ENCODE results near the gene S100A1.
"Not testable (repeated sequence)": the region's sequence is repeated elsewhere in the genome, so short reads cannot be mapped to it uniquely, and the experiment has no call there.

Gene S100A1

GRCh38 chr1:153630384-153630783, 2.1 kb downstream of the S100A1 start:
- DNase-seq (ENCODE audit: low read depth, low spot score): no peak

- no peak for DNase-seq (ENCODE audit: low read depth, low spot score)
These were observed 3.1 kb downstream of the S100A1 start for GRCh38 chr1:153631047-153632022.

GRCh38 chr1:153633161-153633753, 5.0 kb downstream of the S100A1 start:
- no peak for DNase-seq (ENCODE audit: low read depth, low spot score)

GRCh38 chr1:153633754-153634665, 5.8 kb downstream of the S100A1 start, which contains the start of gene CHTOP:
Gene CHTOP, plus strand, starts transcription at chr1:153634066. Its CDS starts 2,523 bp downstream, at chr1:153636589.
- peak; percentile 90 for DNase-seq (ENCODE audit: low read depth, low spot score)

GRCh38 chr1:153635872-153636271, 7.6 kb downstream of the S100A1 start:
- DNase-seq (ENCODE audit: low read depth, low spot score): no peak

GRCh38 chr1:153636312-153636711, 8.1 kb downstream of the S100A1 start:
- DNase-seq (ENCODE audit: low read depth, low spot score): no peak

- DNase-seq (ENCODE audit: low read depth, low spot score): no peak
These were observed 10.0 kb downstream of the S100A1 start for GRCh38 chr1:153638261-153638660.

- DNase-seq (ENCODE audit: low read depth, low spot score): no peak
These were observed 11.0 kb downstream of the S100A1 start for GRCh38 chr1:153639280-153639679.

- DNase-seq (ENCODE audit: low read depth, low spot score): not testable (repeated sequence)
These were observed 12.0 kb downstream of the S100A1 start for GRCh38 chr1:153640213-153640612.

GRCh38 chr1:153640861-153641260, 12.6 kb downstream of the S100A1 start:
- no peak for DNase-seq (ENCODE audit: low read depth, low spot score)

- DNase-seq (ENCODE audit: low read depth, low spot score): no peak
These were observed 13.9 kb downstream of the S100A1 start for GRCh38 chr1:153642161-153642560.

GRCh38 chr1:153643100-153643499, 14.9 kb downstream of the S100A1 start:
- DNase-seq (ENCODE audit: low read depth, low spot score): no peak

- DNase-seq (ENCODE audit: low read depth, low spot score): no peak
These were observed 15.6 kb downstream of the S100A1 start for GRCh38 chr1:153643816-153644215.

GRCh38 chr1:153646672-153647345, 18.6 kb downstream of the S100A1 start:
- no peak for DNase-seq (ENCODE audit: low read depth, low spot score)

- no peak for DNase-seq (ENCODE audit: low read depth, low spot score)
These were observed 19.1 kb downstream of the S100A1 start for GRCh38 chr1:153647346-153647714.

GRCh38 chr1:153648000-153648643, 19.9 kb downstream of the S100A1 start:
- no peak for DNase-seq (ENCODE audit: low read depth, low spot score)

- DNase-seq (ENCODE audit: low read depth, low spot score): no peak
These were observed 21.1 kb downstream of the S100A1 start for GRCh38 chr1:153649137-153649862.

GRCh38 chr1:153649863-153650235, 21.6 kb downstream of the S100A1 start:
- no peak for DNase-seq (ENCODE audit: low read depth, low spot score)

- DNase-seq (ENCODE audit: low read depth, low spot score): no peak
These were observed 23.5 kb downstream of the S100A1 start for GRCh38 chr1:153651771-153652170.

All from brain pericyte (primary cell).